Measurements from ENCODE around the gene GASK1A.

GASK1A gene

DNA sequence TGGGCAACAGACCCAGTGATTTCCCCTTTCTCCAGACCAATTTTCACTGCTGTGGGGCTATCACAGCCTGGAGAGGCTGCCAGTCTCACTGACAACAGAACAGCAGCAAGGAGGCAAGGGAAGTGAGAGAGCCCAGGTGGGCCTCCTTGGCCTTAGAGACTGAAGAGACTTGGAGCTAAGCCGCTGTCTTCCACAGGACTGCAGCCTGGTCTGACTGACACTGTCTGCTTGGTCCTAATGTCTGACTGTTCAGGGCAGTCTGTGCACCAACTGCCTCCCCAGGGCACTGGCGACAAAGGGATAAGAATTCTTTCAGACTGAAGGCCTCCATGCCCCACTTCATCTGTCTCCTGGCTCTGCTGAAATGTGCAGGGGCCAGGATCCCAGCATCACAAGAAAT lies 115.3 kb downstream of the GASK1A start:
- no peak overlapping the region for H3K4me3 ChIP-seq (ENCODE audit: low read depth, low read length)
- TF ChIP-seq, protein P1, sequence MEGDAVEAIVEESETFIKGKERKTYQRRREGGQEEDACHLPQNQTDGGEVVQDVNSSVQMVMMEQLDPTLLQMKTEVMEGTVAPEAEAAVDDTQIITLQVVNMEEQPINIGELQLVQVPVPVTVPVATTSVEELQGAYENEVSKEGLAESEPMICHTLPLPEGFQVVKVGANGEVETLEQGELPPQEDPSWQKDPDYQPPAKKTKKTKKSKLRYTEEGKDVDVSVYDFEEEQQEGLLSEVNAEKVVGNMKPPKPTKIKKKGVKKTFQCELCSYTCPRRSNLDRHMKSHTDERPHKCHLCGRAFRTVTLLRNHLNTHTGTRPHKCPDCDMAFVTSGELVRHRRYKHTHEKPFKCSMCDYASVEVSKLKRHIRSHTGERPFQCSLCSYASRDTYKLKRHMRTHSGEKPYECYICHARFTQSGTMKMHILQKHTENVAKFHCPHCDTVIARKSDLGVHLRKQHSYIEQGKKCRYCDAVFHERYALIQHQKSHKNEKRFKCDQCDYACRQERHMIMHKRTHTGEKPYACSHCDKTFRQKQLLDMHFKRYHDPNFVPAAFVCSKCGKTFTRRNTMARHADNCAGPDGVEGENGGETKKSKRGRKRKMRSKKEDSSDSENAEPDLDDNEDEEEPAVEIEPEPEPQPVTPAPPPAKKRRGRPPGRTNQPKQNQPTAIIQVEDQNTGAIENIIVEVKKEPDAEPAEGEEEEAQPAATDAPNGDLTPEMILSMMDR (IDR thresholded peaks at IDR 0.05; ENCODE audit: low read depth, low read length), result no peak

- no peak overlapping the region for H3K4me3 ChIP-seq (ENCODE audit: low read depth, low read length)
- TF ChIP-seq, protein P1 (IDR thresholded peaks at IDR 0.05; ENCODE audit: low read depth, low read length), result no peak
These were observed 115.7 kb downstream of the GASK1A start for GRCh38 chr3:43094851-43095250.

DNA sequence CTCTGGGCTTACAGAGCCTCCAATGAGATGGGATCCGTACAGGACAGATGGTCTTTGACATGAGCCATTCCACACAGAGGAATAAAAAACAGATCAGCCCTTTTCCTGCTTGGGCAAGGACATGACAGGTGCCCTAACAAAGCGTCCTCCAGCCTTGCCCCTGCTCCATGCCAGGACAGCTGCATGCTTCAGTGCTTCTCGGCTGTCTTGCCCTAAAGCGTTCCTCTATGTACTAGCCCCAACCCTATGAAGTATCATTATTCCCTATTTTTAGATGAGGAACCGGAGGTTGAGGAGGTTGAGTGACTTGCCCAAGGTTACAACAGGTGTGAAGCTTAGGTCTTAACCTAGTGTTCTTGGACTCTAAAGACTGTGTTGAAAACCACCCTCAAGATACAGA lies 116.3 kb downstream of the GASK1A start:
- no peak overlapping the region for H3K4me3 ChIP-seq (ENCODE audit: low read depth, low read length)
- TF ChIP-seq, protein P1 (IDR thresholded peaks at IDR 0.05; ENCODE audit: low read depth, low read length), result no peak

- TF ChIP-seq, protein P1 (IDR thresholded peaks at IDR 0.05; ENCODE audit: low read depth, low read length), result no peak
- H3K4me3 ChIP-seq (ENCODE audit: low read depth, low read length), result no peak overlapping the region
These were observed 117.7 kb downstream of the GASK1A start for GRCh38 chr3:43096761-43097160.

DNA sequence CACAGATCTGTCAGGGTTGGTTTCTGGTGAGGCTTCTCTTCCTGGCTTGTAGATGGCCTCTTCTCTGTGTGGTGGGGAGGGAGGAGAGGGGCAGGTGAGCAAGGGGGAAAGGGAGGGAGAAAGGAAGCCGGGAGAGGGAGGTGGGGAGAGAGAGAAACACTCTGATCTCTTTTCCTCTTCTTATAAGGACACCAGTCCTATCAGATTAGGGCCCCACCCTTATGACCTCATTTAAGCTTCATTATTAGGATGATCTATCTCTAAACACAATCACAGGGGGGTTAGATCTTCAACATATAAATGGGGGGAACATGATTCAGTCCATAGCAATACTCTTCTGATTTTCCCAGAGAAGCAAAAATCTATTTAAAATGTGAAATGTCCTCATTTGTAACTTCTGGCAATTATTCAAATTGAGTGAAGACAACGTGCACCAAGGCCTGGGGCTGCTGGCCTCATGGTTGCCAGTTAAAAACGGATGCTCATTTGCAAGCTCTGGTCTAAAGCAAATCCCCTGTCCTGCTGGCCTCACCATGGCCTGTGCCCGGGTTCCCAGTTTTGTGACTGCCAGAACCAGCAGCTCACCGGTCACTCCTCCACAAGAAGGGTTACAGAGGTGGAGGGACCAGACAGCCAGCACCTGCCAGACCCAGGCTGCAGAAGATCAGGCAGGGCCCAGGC lies 118.4 kb downstream of the GASK1A start:
- TF ChIP-seq, protein P1 (IDR thresholded peaks at IDR 0.05; ENCODE audit: low read depth, low read length), result no peak

DNA sequence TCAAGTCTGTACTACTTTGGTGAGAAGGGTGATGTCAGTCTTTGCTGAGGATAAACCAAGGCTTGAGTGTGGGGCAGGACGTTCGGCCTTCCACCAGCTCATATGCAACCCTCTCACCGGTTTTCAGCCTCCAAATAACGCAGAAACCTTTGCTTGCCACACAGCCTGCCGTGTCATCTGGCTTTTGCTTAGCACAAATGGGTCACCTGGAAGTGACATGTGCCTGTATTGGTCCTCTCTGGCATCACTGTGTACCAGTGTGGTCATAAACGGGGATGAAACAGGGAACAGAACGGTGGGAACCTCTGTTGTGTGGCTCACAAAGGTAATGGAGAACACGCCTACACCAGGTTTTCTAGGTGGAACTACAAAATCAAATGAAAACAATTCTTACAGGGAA lies 119.7 kb downstream of the GASK1A start:
- no peak overlapping the region for H3K4me3 ChIP-seq (ENCODE audit: low read depth, low read length)
- TF ChIP-seq, protein P1 (IDR thresholded peaks at IDR 0.05; ENCODE audit: low read depth, low read length), result no peak

More for the DNA sequence above, 118.4 kb downstream of the GASK1A start:
- no peak overlapping the region for H3K4me3 ChIP-seq (ENCODE audit: low read depth, low read length)

GRCh38 chr3:43102773-43103480 lies 123.8 kb downstream of the GASK1A start:
- TF ChIP-seq, protein P1 (IDR thresholded peaks at IDR 0.05; ENCODE audit: low read depth, low read length), result no peak

More at GRCh38 chr3:43102773-43103480, 123.8 kb downstream of the GASK1A start:
- H3K4me3 ChIP-seq (ENCODE audit: low read depth, low read length), result no peak overlapping the region

Data from WI38 (cell line).